Measurements from ENCODE around the gene LUZP1. TPM values are rescaled to one million over a fixed set of nuclear protein-coding genes. Genes with fewer than 3 reads are reported as not detected.
A peak's percentile ranks its signal among the peaks of the same experiment; 100 is the strongest.

Gene LUZP1
- 9.0 TPM for polyA plus RNA-seq (2012; ENCODE audit: insufficient read length, low read depth)

- TF ChIP-seq REST (IDR thresholded peaks at IDR 0.05; ENCODE audit: insufficient read depth in 1 of 2, low read depth in 2 of 2, low read length in 2 of 2) = peak; percentile 20 to 65; a peak in 1 of 4 replicates
- peak; percentile 6; the same call in 1 of the 2 replicates for TF ChIP-seq SIN3A (IDR thresholded peaks at IDR 0.05; ENCODE audit: borderline replicate concordance, insufficient read depth, low read length)
- TF ChIP-seq TAF1 (IDR thresholded peaks at IDR 0.05; ENCODE audit: borderline replicate concordance, insufficient read depth, low read length) = peak; percentile 98
- TF ChIP-seq FOXP2 (optimal IDR thresholded peaks at IDR 0.05; ENCODE audit: borderline replicate concordance, extremely low read depth, extremely low read length, insufficient read depth) = no peak
- peak; percentile 93 for TF ChIP-seq POLR2AphosphoS5 (IDR thresholded peaks at IDR 0.05; ENCODE audit: low read depth, low read length)
These were observed at the start of gene LUZP1 for GRCh38 chr1:23168445-23169194. Gene LUZP1, minus strand, starts transcription at chr1:23168856.

GRCh38 chr1:23217421-23218115 is 48.9 kb upstream of the LUZP1 start, which contains the start of gene HTR1D:
Gene HTR1D, minus strand, starts transcription at chr1:23217502. Its CDS starts 23,283 bp downstream, at chr1:23194219.
- TF ChIP-seq TAF1 (IDR thresholded peaks at IDR 0.05; ENCODE audit: borderline replicate concordance, insufficient read depth, low read length) (no peak), REST (IDR thresholded peaks at IDR 0.05; ENCODE audit: insufficient read depth in 1 of 2, low read depth in 2 of 2, low read length in 2 of 2) (no peak), FOXP2 (optimal IDR thresholded peaks at IDR 0.05; ENCODE audit: borderline replicate concordance, extremely low read depth, extremely low read length, insufficient read depth) (no peak), SIN3A (IDR thresholded peaks at IDR 0.05; ENCODE audit: borderline replicate concordance, insufficient read depth, low read length) (no peak), POLR2AphosphoS5 (IDR thresholded peaks at IDR 0.05; ENCODE audit: low read depth, low read length) (no peak)

- TF ChIP-seq SIN3A (IDR thresholded peaks at IDR 0.05; ENCODE audit: borderline replicate concordance, insufficient read depth, low read length) (no peak), FOXP2 (optimal IDR thresholded peaks at IDR 0.05; ENCODE audit: borderline replicate concordance, extremely low read depth, extremely low read length, insufficient read depth) (no peak), POLR2AphosphoS5 (IDR thresholded peaks at IDR 0.05; ENCODE audit: low read depth, low read length) (no peak), TAF1 (IDR thresholded peaks at IDR 0.05; ENCODE audit: borderline replicate concordance, insufficient read depth, low read length) (no peak), REST (IDR thresholded peaks at IDR 0.05; ENCODE audit: insufficient read depth in 1 of 2, low read depth in 2 of 2, low read length in 2 of 2) (no peak)
These were observed 48.2 kb upstream of the LUZP1 start for GRCh38 chr1:23216771-23217420.

- TF ChIP-seq TAF1 (IDR thresholded peaks at IDR 0.05; ENCODE audit: borderline replicate concordance, insufficient read depth, low read length) (no peak), FOXP2 (optimal IDR thresholded peaks at IDR 0.05; ENCODE audit: borderline replicate concordance, extremely low read depth, extremely low read length, insufficient read depth) (no peak), REST (IDR thresholded peaks at IDR 0.05; ENCODE audit: insufficient read depth in 1 of 2, low read depth in 2 of 2, low read length in 2 of 2) (no peak), SIN3A (IDR thresholded peaks at IDR 0.05; ENCODE audit: borderline replicate concordance, insufficient read depth, low read length) (no peak), POLR2AphosphoS5 (IDR thresholded peaks at IDR 0.05; ENCODE audit: low read depth, low read length) (no peak)
These were observed 47.2 kb upstream of the LUZP1 start for GRCh38 chr1:23215751-23216449.
